ENCODE data around the gene CAMK1G. TPM values are rescaled to one million over a fixed set of nuclear protein-coding genes. Genes with fewer than 3 reads are reported as not detected.

Gene CAMK1G
- total and polyA plus RNA-seq, 2 experiments from 2014 or later = 0.11 TPM; not detected in 1

- Histone ChIP-seq H3K4me2 (ENCODE audit: unreplicated experiment) (no peak overlapping the region), H3K27me3 (replicated peaks; ENCODE audit: insufficient read depth) (no peaks in the 10 kb centered on the region), H3K4me3 (no peak overlapping the region), H3K27ac (no peak overlapping the region), H4K20me1 (ENCODE audit: insufficient read depth) (no peaks in the 10 kb centered on the region), H3K9ac (no peak overlapping the region), H3K36me3 (ENCODE audit: low read depth) (no peaks in the 10 kb centered on the region), H3K4me1 (ENCODE audit: insufficient read depth) (0 out of 2 replicates have a peak, but pooled peaks cover 12% of the 10 kb centered on the region), H3K9me3 (ENCODE audit: low read depth) (no peaks in the 10 kb centered on the region), H3K9me2 (ENCODE audit: insufficient read depth) (no peaks in the 10 kb centered on the region), H2AFZ (no peak overlapping the region), H3F3A (ENCODE audit: insufficient read depth) (no peaks in the 10 kb centered on the region; the same call in 1 of the 2 replicates), H3K79me2 (ENCODE audit: insufficient read depth) (no peaks in the 10 kb centered on the region)
- peak; percentile 45 for DNase-seq
- in situ Hi-C loops (cut with MboI) = no loop called here
- TF ChIP-seq EZH2 (IDR thresholded peaks at IDR 0.05; ENCODE audit: insufficient read depth, poor library complexity, severe bottlenecking) (no peak), EZH2phosphoT487 (IDR thresholded peaks at IDR 0.05; ENCODE audit: insufficient read depth, low read depth) (no peak)
- 75 to 82% methylated on average over 6 of the region's 6 CpGs for WGBS, 2 experiments (ENCODE audit: low coverage in 1 of 2, low lambda C conversion rate in 2 of 2, missing lambda C conversion rate in 2 of 2)
These were observed 50.0 kb downstream of the CAMK1G start for GRCh38 chr1:209633335-209633997.

- TF ChIP-seq EZH2 (IDR thresholded peaks at IDR 0.05; ENCODE audit: insufficient read depth, poor library complexity, severe bottlenecking) (no peak), EZH2phosphoT487 (IDR thresholded peaks at IDR 0.05; ENCODE audit: insufficient read depth, low read depth) (no peak)
- H3K9me3 ChIP-seq (ENCODE audit: low read depth) = no peaks in the 10 kb centered on the region
- H3K4me2 ChIP-seq (ENCODE audit: unreplicated experiment) = no peak overlapping the region
- no peaks in the 10 kb centered on the region; the same call in 1 of the 2 replicates for H3F3A ChIP-seq (ENCODE audit: insufficient read depth)
- no peaks in the 10 kb centered on the region for H4K20me1 ChIP-seq (ENCODE audit: insufficient read depth)
- no peak overlapping the region for H2AFZ ChIP-seq
- no peaks in the 10 kb centered on the region for H3K79me2 ChIP-seq (ENCODE audit: insufficient read depth)
- H3K4me3 ChIP-seq = no peak overlapping the region
- H3K36me3 ChIP-seq (ENCODE audit: low read depth) = no peaks in the 10 kb centered on the region
- no peak for DNase-seq
- H3K27ac ChIP-seq = no peak overlapping the region
- H3K27me3 ChIP-seq (replicated peaks; ENCODE audit: insufficient read depth) = no peaks in the 10 kb centered on the region
- 0 out of 2 replicates have a peak, but pooled peaks cover 12% of the 10 kb centered on the region for H3K4me1 ChIP-seq (ENCODE audit: insufficient read depth)
- H3K9ac ChIP-seq = no peak overlapping the region
- in situ Hi-C loops (cut with MboI) = no loop called here
- H3K9me2 ChIP-seq (ENCODE audit: insufficient read depth) = no peaks in the 10 kb centered on the region
- WGBS, 2 experiments (ENCODE audit: low coverage in 1 of 2, low lambda C conversion rate in 2 of 2, missing lambda C conversion rate in 2 of 2) = 85 to 86% methylated on average over 19 to 20 of the region's 20 CpGs
These were observed 50.7 kb downstream of the CAMK1G start for GRCh38 chr1:209634005-209634737.

- Histone ChIP-seq H3K4me1 (ENCODE audit: insufficient read depth) (0 out of 2 replicates have a peak, but pooled peaks cover 12% of the 10 kb centered on the region), H3K9ac (no peak overlapping the region), H3K27ac (no peak overlapping the region), H3K9me2 (ENCODE audit: insufficient read depth) (no peaks in the 10 kb centered on the region), H3K4me2 (ENCODE audit: unreplicated experiment) (no peak overlapping the region), H4K20me1 (ENCODE audit: insufficient read depth) (no peaks in the 10 kb centered on the region), H3K27me3 (replicated peaks; ENCODE audit: insufficient read depth) (no peaks in the 10 kb centered on the region), H3K9me3 (ENCODE audit: low read depth) (no peaks in the 10 kb centered on the region), H2AFZ (no peak overlapping the region), H3F3A (ENCODE audit: insufficient read depth) (no peaks in the 10 kb centered on the region), H3K36me3 (ENCODE audit: low read depth) (no peaks in the 10 kb centered on the region), H3K79me2 (ENCODE audit: insufficient read depth) (no peaks in the 10 kb centered on the region), H3K4me3 (no peak overlapping the region)
- DNase-seq = no peak
- in situ Hi-C loops (cut with MboI) = no loop called here
- TF ChIP-seq EZH2 (IDR thresholded peaks at IDR 0.05; ENCODE audit: insufficient read depth, poor library complexity, severe bottlenecking) (no peak), EZH2phosphoT487 (IDR thresholded peaks at IDR 0.05; ENCODE audit: insufficient read depth, low read depth) (no peak)
- WGBS, 2 experiments (ENCODE audit: low coverage in 1 of 2, low lambda C conversion rate in 2 of 2, missing lambda C conversion rate in 2 of 2) = 84 to 89% methylated on average over 5 of the region's 5 CpGs
These were observed 52.3 kb downstream of the CAMK1G start for GRCh38 chr1:209635850-209636249.

GRCh38 chr1:209641832-209642172 lies 58.3 kb downstream of the CAMK1G start:
- H2AFZ ChIP-seq = no peak overlapping the region

More at GRCh38 chr1:209641832-209642172, 58.3 kb downstream of the CAMK1G start:
- Histone ChIP-seq H3K9me2 (ENCODE audit: insufficient read depth) (no peaks in the 10 kb centered on the region), H3K36me3 (ENCODE audit: low read depth) (no peaks in the 10 kb centered on the region), H3K4me1 (ENCODE audit: insufficient read depth) (no peaks in the 10 kb centered on the region), H3F3A (ENCODE audit: insufficient read depth) (no peaks in the 10 kb centered on the region), H3K4me3 (no peak overlapping the region), H3K4me2 (ENCODE audit: unreplicated experiment) (no peak overlapping the region), H3K79me2 (ENCODE audit: insufficient read depth) (no peaks in the 10 kb centered on the region), H4K20me1 (ENCODE audit: insufficient read depth) (no peaks in the 10 kb centered on the region), H3K9ac (no peak overlapping the region), H3K27ac (no peak overlapping the region), H3K9me3 (ENCODE audit: low read depth) (no peaks in the 10 kb centered on the region), H3K27me3 (replicated peaks; ENCODE audit: insufficient read depth) (no peaks in the 10 kb centered on the region)
- 25 to 43% methylated on average over 4 to 5 of the region's 5 CpGs for WGBS, 2 experiments (ENCODE audit: low coverage in 1 of 2, low lambda C conversion rate in 2 of 2, missing lambda C conversion rate in 2 of 2)
- in situ Hi-C loops (cut with MboI) = no loop called here
- TF ChIP-seq EZH2 (IDR thresholded peaks at IDR 0.05; ENCODE audit: insufficient read depth, poor library complexity, severe bottlenecking) (no peak), EZH2phosphoT487 (IDR thresholded peaks at IDR 0.05; ENCODE audit: insufficient read depth, low read depth) (no peak)
- no peak for DNase-seq
